CD8-positive, alpha-beta memory T cell (primary cell): ENCODE measurements around the gene KLLN. TPM values are rescaled to one million over a fixed set of nuclear protein-coding genes. Genes with fewer than 3 reads are reported as not detected.
"Not testable (repeated sequence)": the region's sequence is repeated elsewhere in the genome, so short reads cannot be mapped to it uniquely, and the experiment has no call there.

ENCODE experiments used
- CTCF ChIA-PET: fragments of 350-600 bp; sonication (Branson Sonifier 250); formaldehyde crosslinking; loops from one replicate; lab custom pipeline; 2021; ENCODE audit warnings: antibody characterized with exemption; lab: Charles Lee
- POLR2A ChIA-PET: fragments of 350-600 bp; sonication (Branson Sonifier 250); formaldehyde crosslinking; loops from one replicate; lab custom pipeline; 2021; ENCODE audit warnings: antibody characterized with exemption; lab: Charles Lee
- DNase-seq, 5 donors: peaks; one replicate each; pipeline versions ENCODE4 v3.0.0 to v3.0.0-alpha.2; 2020 to 2022; ENCODE audit warnings: mixed read lengths in 1 of 5
- H3K27ac ChIP-seq: one replicate; pipeline ENCODE4 v1.7.0; 2013; ENCODE audit warnings: low read depth, mild to moderate bottlenecking, low read length, moderate library complexity
- H3K27me3 ChIP-seq: 2 replicates; pipeline ENCODE4 v1.7.0; 2013; ENCODE audit warnings: low read length, mild to moderate bottlenecking; ENCODE audit not compliant: insufficient read depth, poor library complexity, severe bottlenecking
- H3K36me3 ChIP-seq: 2 replicates; pipeline ENCODE4 v1.7.0; 2013; ENCODE audit warnings: mild to moderate bottlenecking, low read length, moderate library complexity; ENCODE audit not compliant: insufficient read depth
- H3K4me1 ChIP-seq: 2 replicates; pipeline ENCODE4 v1.7.0; 2013; ENCODE audit warnings: mild to moderate bottlenecking, low read length, moderate library complexity; ENCODE audit not compliant: insufficient read depth
- H3K4me3 ChIP-seq: 2 replicates; pipeline ENCODE4 v1.7.0; 2013; ENCODE audit warnings: mild to moderate bottlenecking, low read length
- H3K9me3 ChIP-seq: 2 replicates; pipeline ENCODE4 v1.7.0; 2013; ENCODE audit warnings: mild to moderate bottlenecking, low read length
- H3K27ac Mint-ChIP-seq, 8 donors: one replicate each; pipeline ENCODE4 v1.8.0; 2020 to 2021; ENCODE audit warnings: mixed read lengths in 8 of 8, mild to moderate bottlenecking in 6 of 8, inconsistent platforms in 3 of 8, moderate library complexity in 3 of 8
- H3K27me3 Mint-ChIP-seq, 2 donors: one replicate each; pipeline ENCODE4 v1.8.0; 2020 to 2021; ENCODE audit warnings: mixed read lengths in 2 of 2, mild to moderate bottlenecking in 1 of 2, moderate library complexity in 1 of 2
- H3K36me3 Mint-ChIP-seq, 3 donors: one replicate each; pipeline ENCODE4 v1.8.0; 2020 to 2021; ENCODE audit warnings: mixed read lengths in 3 of 3, inconsistent platforms in 1 of 3, mild to moderate bottlenecking in 1 of 3
- H3K4me1 Mint-ChIP-seq, 3 donors: one replicate each; pipeline ENCODE4 v1.8.0; 2020 to 2021; ENCODE audit warnings: mixed read lengths in 3 of 3, inconsistent platforms in 1 of 3, mild to moderate bottlenecking in 1 of 3
- H3K4me3 Mint-ChIP-seq, 7 donors: one replicate each; pipeline ENCODE4 v1.8.0; 2020 to 2021; ENCODE audit warnings: mixed read lengths in 7 of 7, mild to moderate bottlenecking in 6 of 7, moderate library complexity in 4 of 7, inconsistent platforms in 2 of 7
- H3K9me3 Mint-ChIP-seq, 5 donors: one replicate each; pipeline ENCODE4 v1.8.0; 2020 to 2022; ENCODE audit warnings: mixed read lengths in 5 of 5, mild to moderate bottlenecking in 3 of 5, moderate library complexity in 2 of 5, inconsistent platforms in 1 of 5
- polyA plus RNA-seq: library from polyadenylated mRNA; unstranded; fragments of 300-500 nt; fragmentation: Illumina TruSeq; gene quantifications from one replicate; pipeline ENCODE4 v1.2.3, GENCODE V29; 2021
- total RNA-seq, 2 experiments: library from RNA; stranded (reverse); gene quantifications; one replicate each; pipeline ENCODE4 v1.2.3, GENCODE V29; 2021

KLLN gene
- 1 to 10 TPM in 1 of 2 experiments, under 1 TPM in 1; 0.80 to 1.1 TPM for total RNA-seq
- 0.39 TPM for polyA plus RNA-seq

DNA sequence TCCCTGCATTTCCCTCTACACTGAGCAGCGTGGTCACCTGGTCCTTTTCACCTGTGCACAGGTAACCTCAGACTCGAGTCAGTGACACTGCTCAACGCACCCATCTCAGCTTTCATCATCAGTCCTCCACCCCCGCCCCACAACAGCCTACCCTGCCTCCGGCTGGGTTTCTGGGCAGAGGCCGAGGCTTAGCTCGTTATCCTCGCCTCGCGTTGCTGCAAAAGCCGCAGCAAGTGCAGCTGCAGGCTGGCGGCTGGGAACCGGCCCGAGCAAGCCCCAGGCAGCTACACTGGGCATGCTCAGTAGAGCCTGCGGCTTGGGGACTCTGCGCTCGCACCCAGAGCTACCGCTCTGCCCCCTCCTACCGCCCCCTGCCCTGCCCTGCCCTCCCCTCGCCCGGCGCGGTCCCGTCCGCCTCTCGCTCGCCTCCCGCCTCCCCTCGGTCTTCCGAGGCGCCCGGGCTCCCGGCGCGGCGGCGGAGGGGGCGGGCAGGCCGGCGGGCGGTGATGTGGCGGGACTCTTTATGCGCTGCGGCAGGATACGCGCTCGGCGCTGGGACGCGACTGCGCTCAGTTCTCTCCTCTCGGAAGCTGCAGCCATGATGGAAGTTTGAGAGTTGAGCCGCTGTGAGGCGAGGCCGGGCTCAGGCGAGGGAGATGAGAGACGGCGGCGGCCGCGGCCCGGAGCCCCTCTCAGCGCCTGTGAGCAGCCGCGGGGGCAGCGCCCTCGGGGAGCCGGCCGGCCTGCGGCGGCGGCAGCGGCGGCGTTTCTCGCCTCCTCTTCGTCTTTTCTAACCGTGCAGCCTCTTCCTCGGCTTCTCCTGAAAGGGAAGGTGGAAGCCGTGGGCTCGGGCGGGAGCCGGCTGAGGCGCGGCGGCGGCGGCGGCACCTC, at the start of gene KLLN, which contains the start of gene PTEN:
KLLN (minus strand) TSS at position 481 of the 891 bp plus-strand sequence. CDS start 1,046 bp downstream, outside the sequence.
PTEN (plus strand) TSS at position 573 of the 891 bp plus-strand sequence. CDS start 845 bp downstream, outside the sequence.
- Histone ChIP-seq H3K4me1 (peaks cover 14% of the 10 kb centered on the region), H3K36me3 (no peaks in the 10 kb centered on the region), H3K27me3 (no peaks in the 10 kb centered on the region), H3K4me3 (peak within 1 kb of the TSS; percentile 91), H3K9me3 (no peaks in the 10 kb centered on the region), H3K27ac (peak within 1 kb of the TSS; percentile 74)
- Mint-ChIP-seq H3K9me3 (no peaks in the 10 kb centered on the region), H3K36me3 (peaks cover 0 to 34% (median 6%) of the 10 kb centered on the region in 3 donors), H3K4me3 (peak within 1 kb of the TSS; percentile 97 to 100 (median 98)), H3K4me1 (peaks cover 41 to 59% (median 56%) of the 10 kb centered on the region in 3 donors), H3K27me3 (peaks cover 0 to 4% of the 10 kb centered on the region in 2 donors), H3K27ac (peak within 1 kb of the TSS; percentile 95 to 97 (median 96))
- POLR2A ChIA-PET, result interaction anchor here (1.0 to 2.6 kb wide), 12 partner anchors 8 to 526 kb away, joined by 3 to 35 read pairs (median 5); partner anchors contain the start of gene ATAD1
- DNase-seq, result peak; percentile 71 to 87 (median 82)
- CTCF ChIA-PET, result interaction anchor here (0.9 to 10.7 kb wide), 12 partner anchors 11 to 692 kb away, joined by 3 to 106 read pairs (median 6); partner anchors contain the start of gene ATAD1

DNA sequence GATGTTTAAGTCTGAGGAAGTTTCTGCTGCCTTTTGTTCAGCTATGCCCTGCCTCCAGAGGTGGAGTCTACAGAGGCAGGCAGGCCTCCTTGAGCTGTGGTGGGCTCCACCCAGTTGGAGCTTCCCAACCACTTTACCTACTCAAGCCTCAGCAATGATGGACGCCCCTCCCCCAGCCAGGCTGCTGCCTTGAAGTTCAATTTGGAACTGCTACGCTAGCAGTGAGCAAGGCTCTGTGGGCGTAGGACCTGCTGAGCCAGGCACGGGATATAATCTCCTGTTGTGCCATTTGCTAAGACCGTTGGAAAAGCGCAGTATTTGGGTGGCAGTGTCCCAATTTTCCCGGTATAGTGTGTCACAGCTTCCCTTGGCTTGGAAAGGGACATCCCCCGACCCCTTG, 40.1 kb upstream of the KLLN start:
- H3K27me3 ChIP-seq, H3K27ac ChIP-seq, H3K4me3 ChIP-seq, POLR2A ChIA-PET, H3K27ac Mint-ChIP-seq, H3K27me3 Mint-ChIP-seq, H3K4me1 ChIP-seq, CTCF ChIA-PET, H3K4me3 Mint-ChIP-seq, H3K36me3 ChIP-seq, H3K9me3 ChIP-seq, DNase-seq: not testable (repeated sequence)
- Mint-ChIP-seq H3K36me3 (peaks cover 35 to 81% (median 57%) of the 10 kb centered on the region in 3 donors), H3K4me1 (peaks cover 60 to 85% (median 78%) of the 10 kb centered on the region in 3 donors), H3K9me3 (peaks cover 2 to 30% (median 17%) of the 10 kb centered on the region in 5 donors)

DNA sequence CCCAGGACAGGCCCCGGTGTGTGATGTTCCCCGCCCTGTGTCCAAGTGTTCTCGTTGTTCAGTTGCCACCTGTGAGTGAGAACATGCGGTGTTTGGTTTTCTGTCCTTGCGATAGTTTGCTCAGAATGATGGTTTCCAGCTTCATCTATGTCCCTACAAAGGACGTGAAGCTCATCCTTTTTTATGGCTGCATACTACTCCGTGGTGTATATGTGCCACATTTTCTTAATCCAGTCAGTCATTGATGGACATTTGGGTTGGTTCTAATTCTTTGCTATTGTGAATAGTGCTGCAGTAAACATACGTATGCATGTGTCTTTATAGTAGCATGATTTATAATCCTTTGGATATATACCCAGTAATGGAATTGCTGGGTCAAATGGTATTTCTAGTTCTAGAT, 34.6 kb upstream of the KLLN start:
- H3K36me3 ChIP-seq, H3K4me1 ChIP-seq, H3K4me3 ChIP-seq, H3K27me3 ChIP-seq, POLR2A ChIA-PET, CTCF ChIA-PET, H3K9me3 ChIP-seq, H3K27ac ChIP-seq, DNase-seq, H3K27me3 Mint-ChIP-seq: not testable (repeated sequence)
- peaks cover 31 to 69% (median 40%) of the 10 kb centered on the region in 3 donors for H3K36me3 Mint-ChIP-seq
- peaks cover 67 to 85% (median 79%) of the 10 kb centered on the region in 3 donors for H3K4me1 Mint-ChIP-seq
- peak overlapping the region in 1 of 7 donors; percentile 12 for H3K4me3 Mint-ChIP-seq
- peak overlapping the region in 1 of 8 donors; percentile 8 for H3K27ac Mint-ChIP-seq
- peaks cover 6 to 22% (median 8%) of the 10 kb centered on the region in 5 donors for H3K9me3 Mint-ChIP-seq

GRCh38 chr10:87896216-87896615, 32.9 kb upstream of the KLLN start:
- peaks cover 22 to 55% (median 23%) of the 10 kb centered on the region in 3 donors for H3K36me3 Mint-ChIP-seq

DNA sequence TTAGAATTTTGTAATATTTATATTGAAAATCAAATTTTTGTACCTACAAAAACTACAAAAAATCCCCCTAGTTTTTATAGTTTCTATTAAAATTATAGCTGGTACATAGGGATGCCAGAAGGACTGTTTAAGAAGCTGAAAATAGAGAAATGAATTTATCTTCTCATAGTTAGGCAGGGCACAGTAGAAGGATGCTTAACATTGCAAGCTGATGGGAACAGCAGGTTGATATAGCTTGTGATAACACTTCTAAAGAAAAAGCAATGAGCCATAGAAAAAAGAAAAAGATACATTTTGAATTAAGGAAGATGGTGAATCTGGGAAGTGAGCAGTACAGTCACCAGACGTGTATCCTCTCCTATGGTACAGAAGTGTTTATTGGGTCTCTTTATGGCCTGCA, 32.1 kb upstream of the KLLN start:
- Histone ChIP-seq H3K4me3 (no peak overlapping the region), H3K36me3 (no peaks in the 10 kb centered on the region), H3K4me1 (peaks cover 5% of the 10 kb centered on the region), H3K9me3 (no peaks in the 10 kb centered on the region), H3K27me3 (no peaks in the 10 kb centered on the region), H3K27ac (no peak overlapping the region)
- Mint-ChIP-seq H3K4me3 (no peak overlapping the region), H3K27me3 (no peaks in the 10 kb centered on the region), H3K27ac (peak overlapping the region in 6 of 8 donors; percentile 1 to 64 (median 42)), H3K9me3 (peaks cover 0 to 8% (median 6%) of the 10 kb centered on the region in 5 donors), H3K36me3 (peaks cover 15 to 51% (median 17%) of the 10 kb centered on the region in 3 donors), H3K4me1 (peaks cover 68 to 86% (median 79%) of the 10 kb centered on the region in 3 donors)
- no peak for DNase-seq
- POLR2A ChIA-PET, result no interaction called here
- CTCF ChIA-PET, result no interaction called here

More at GRCh38 chr10:87896216-87896615, 32.9 kb upstream of the KLLN start:
- Histone ChIP-seq H3K27ac (no peak overlapping the region), H3K9me3 (no peaks in the 10 kb centered on the region), H3K36me3 (no peaks in the 10 kb centered on the region), H3K4me1 (peaks cover 5% of the 10 kb centered on the region), H3K27me3 (no peaks in the 10 kb centered on the region), H3K4me3 (no peak overlapping the region)
- H3K27ac Mint-ChIP-seq, result peak overlapping the region in 1 of 8 donors; percentile 27
- POLR2A ChIA-PET, result no interaction called here
- no peaks in the 10 kb centered on the region for H3K27me3 Mint-ChIP-seq
- CTCF ChIA-PET, result no interaction called here
- peaks cover 0 to 9% (median 6%) of the 10 kb centered on the region in 5 donors for H3K9me3 Mint-ChIP-seq
- peaks cover 70 to 87% (median 79%) of the 10 kb centered on the region in 3 donors for H3K4me1 Mint-ChIP-seq
- no peak for DNase-seq
- no peak overlapping the region for H3K4me3 Mint-ChIP-seq

GRCh38 chr10:87887548-87888289, 24.4 kb upstream of the KLLN start:
- Mint-ChIP-seq H3K27me3 (no peaks in the 10 kb centered on the region), H3K27ac (peak overlapping the region in 1 of 8 donors; percentile 30), H3K4me3 (no peak overlapping the region), H3K9me3 (peaks cover 0 to 13% (median 5%) of the 10 kb centered on the region in 5 donors), H3K4me1 (peaks cover 51 to 80% (median 78%) of the 10 kb centered on the region in 3 donors), H3K36me3 (peaks cover 17 to 39% (median 23%) of the 10 kb centered on the region in 3 donors)
- peaks cover 5% of the 10 kb centered on the region for H3K4me1 ChIP-seq
- H3K9me3 ChIP-seq, result peaks cover 5% of the 10 kb centered on the region
- H3K36me3 ChIP-seq, result peaks cover 13% of the 10 kb centered on the region
- no peak for DNase-seq
- CTCF ChIA-PET, result no interaction called here
- H3K27me3 ChIP-seq, result no peaks in the 10 kb centered on the region
- H3K4me3 ChIP-seq, result no peak overlapping the region
- POLR2A ChIA-PET, result no interaction called here
- H3K27ac ChIP-seq, result no peak overlapping the region

GRCh38 chr10:87887146-87887545, 23.8 kb upstream of the KLLN start:
- H3K27ac ChIP-seq, result no peak overlapping the region
- no peaks in the 10 kb centered on the region for H3K27me3 ChIP-seq
- DNase-seq, result no peak
- no peak overlapping the region for H3K4me3 ChIP-seq
- H3K36me3 ChIP-seq, result peaks cover 13% of the 10 kb centered on the region
- POLR2A ChIA-PET, result no interaction called here
- H3K9me3 ChIP-seq, result peaks cover 5% of the 10 kb centered on the region
- H3K27me3 Mint-ChIP-seq, result no peaks in the 10 kb centered on the region
- CTCF ChIA-PET, result no interaction called here
- peak overlapping the region in 1 of 8 donors; percentile 30 for H3K27ac Mint-ChIP-seq
- peaks cover 48 to 80% (median 77%) of the 10 kb centered on the region in 3 donors for H3K4me1 Mint-ChIP-seq
- H3K36me3 Mint-ChIP-seq, result peaks cover 15 to 39% (median 27%) of the 10 kb centered on the region in 3 donors
- peaks cover 10% of the 10 kb centered on the region for H3K4me1 ChIP-seq
- peaks cover 0 to 13% (median 5%) of the 10 kb centered on the region in 5 donors for H3K9me3 Mint-ChIP-seq
- H3K4me3 Mint-ChIP-seq, result no peak overlapping the region
